ENCODE data around the gene AKAP9. TPM values are rescaled to one million over a fixed set of nuclear protein-coding genes. Genes with fewer than 3 reads are reported as not detected.
A peak's percentile ranks its signal among the peaks of the same experiment; 100 is the strongest.

The AKAP9 gene
- total and polyA plus RNA-seq, 9 of the 15 experiments (the other 6 are each of a cell fraction or from before 2014, with no cell fraction given) = 25.5 to 80.9 (median 46.3) TPM

DNA sequence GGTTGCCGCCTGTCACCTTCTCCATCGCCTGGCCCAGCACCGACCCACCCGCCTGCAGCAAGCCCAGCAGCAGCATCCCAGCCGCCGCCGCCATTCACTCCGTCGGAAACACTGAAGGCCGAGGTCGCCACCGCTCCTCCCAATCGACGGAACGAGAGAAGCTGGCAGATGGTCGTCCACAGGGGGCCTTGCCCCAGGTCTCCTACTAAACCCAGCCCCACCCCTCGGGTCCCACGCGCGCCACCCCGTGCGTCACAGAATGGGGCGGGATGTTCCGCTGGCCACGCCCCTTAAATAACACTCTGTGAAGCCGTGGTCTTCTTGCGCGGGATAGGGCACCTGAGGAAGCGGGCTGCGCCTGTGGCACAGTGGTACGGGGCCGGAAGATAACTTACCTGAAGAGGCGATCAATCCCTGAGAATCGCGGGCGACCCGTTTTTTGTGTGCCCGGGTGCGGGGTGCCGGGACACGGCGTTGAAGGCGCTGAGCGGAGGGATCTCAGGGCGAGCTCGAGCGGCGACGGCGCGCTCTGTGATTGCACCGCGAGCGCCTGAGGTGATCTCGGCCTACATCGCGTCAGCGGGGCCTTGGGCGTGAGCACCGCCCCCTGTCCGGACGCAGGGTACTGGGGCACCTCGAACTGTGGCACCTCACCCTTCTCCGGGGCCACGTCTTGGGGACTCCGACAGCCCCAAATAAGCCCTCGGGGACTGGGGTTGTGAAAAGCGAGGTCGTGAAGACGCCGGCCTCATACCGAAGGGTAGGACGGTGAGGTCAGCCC is 193.8 kb downstream of the AKAP9 start, which contains the start of gene CYP51A1 (continued):
- TF ChIP-seq, protein P1, sequence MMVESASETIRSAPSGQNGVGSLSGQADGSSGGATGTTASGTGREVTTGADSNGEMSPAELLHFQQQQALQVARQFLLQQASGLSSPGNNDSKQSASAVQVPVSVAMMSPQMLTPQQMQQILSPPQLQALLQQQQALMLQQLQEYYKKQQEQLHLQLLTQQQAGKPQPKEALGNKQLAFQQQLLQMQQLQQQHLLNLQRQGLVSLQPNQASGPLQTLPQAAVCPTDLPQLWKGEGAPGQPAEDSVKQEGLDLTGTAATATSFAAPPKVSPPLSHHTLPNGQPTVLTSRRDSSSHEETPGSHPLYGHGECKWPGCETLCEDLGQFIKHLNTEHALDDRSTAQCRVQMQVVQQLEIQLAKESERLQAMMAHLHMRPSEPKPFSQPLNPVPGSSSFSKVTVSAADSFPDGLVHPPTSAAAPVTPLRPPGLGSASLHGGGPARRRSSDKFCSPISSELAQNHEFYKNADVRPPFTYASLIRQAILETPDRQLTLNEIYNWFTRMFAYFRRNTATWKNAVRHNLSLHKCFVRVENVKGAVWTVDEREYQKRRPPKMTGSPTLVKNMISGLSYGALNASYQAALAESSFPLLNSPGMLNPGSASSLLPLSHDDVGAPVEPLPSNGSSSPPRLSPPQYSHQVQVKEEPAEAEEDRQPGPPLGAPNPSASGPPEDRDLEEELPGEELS (CRISPR knock-in tag; IDR thresholded peaks at IDR 0.05; ENCODE audit: borderline replicate concordance) = peak; percentile 69
- TF ChIP-seq MYBL2 (IDR thresholded peaks at IDR 0.05; ENCODE audit: low read depth) = no peak; the same call in 1 of the 2 replicates
- no peak for TF ChIP-seq MYBL2 (CRISPR knock-in tag; IDR thresholded peaks at IDR 0.05; ENCODE audit: borderline replicate concordance)
- TF ChIP-seq U2AF1 (optimal IDR thresholded peaks at IDR 0.05; ENCODE audit: low read depth, low read length) = peak; percentile 62
- TF ChIP-seq, protein P2, sequence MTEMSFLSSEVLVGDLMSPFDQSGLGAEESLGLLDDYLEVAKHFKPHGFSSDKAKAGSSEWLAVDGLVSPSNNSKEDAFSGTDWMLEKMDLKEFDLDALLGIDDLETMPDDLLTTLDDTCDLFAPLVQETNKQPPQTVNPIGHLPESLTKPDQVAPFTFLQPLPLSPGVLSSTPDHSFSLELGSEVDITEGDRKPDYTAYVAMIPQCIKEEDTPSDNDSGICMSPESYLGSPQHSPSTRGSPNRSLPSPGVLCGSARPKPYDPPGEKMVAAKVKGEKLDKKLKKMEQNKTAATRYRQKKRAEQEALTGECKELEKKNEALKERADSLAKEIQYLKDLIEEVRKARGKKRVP (CRISPR knock-in tag; IDR thresholded peaks at IDR 0.05) = 0 out of 2 replicates have a peak, but pooled peaks have one; percentile 23
- TF ChIP-seq EHMT2 (IDR thresholded peaks at IDR 0.05) = no peak
- 0 out of 2 replicates have a peak, but pooled peaks have one; percentile 27 for TF ChIP-seq CEBPB (tag; IDR thresholded peaks at IDR 0.05)
- no peak for TF ChIP-seq ZNF121 (CRISPR knock-in tag; conservative IDR thresholded peaks at IDR 0.05)
- TF ChIP-seq NFE2L1 (tag; IDR thresholded peaks at IDR 0.05; ENCODE audit: borderline replicate concordance, low read depth) = no peak
- no peak for TF ChIP-seq ZFP36 (IDR thresholded peaks at IDR 0.05; ENCODE audit: low read depth, low read length, partially characterized antibody)
- TF ChIP-seq SAFB2 (IDR thresholded peaks at IDR 0.05; ENCODE audit: borderline replicate concordance, low read depth, low read length, severe bottlenecking) = no peak
- no peak for TF ChIP-seq GABPB2 (CRISPR knock-in tag; conservative IDR thresholded peaks at IDR 0.05)
- peak; percentile 45 for TF ChIP-seq NR3C1 (CRISPR knock-in tag; IDR thresholded peaks at IDR 0.05)
- TF ChIP-seq, protein P3, sequence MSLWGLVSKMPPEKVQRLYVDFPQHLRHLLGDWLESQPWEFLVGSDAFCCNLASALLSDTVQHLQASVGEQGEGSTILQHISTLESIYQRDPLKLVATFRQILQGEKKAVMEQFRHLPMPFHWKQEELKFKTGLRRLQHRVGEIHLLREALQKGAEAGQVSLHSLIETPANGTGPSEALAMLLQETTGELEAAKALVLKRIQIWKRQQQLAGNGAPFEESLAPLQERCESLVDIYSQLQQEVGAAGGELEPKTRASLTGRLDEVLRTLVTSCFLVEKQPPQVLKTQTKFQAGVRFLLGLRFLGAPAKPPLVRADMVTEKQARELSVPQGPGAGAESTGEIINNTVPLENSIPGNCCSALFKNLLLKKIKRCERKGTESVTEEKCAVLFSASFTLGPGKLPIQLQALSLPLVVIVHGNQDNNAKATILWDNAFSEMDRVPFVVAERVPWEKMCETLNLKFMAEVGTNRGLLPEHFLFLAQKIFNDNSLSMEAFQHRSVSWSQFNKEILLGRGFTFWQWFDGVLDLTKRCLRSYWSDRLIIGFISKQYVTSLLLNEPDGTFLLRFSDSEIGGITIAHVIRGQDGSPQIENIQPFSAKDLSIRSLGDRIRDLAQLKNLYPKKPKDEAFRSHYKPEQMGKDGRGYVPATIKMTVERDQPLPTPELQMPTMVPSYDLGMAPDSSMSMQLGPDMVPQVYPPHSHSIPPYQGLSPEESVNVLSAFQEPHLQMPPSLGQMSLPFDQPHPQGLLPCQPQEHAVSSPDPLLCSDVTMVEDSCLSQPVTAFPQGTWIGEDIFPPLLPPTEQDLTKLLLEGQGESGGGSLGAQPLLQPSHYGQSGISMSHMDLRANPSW (CRISPR knock-in tag; IDR thresholded peaks at IDR 0.05) = no peak
- TF ChIP-seq POU5F1 (IDR thresholded peaks at IDR 0.05; ENCODE audit: borderline replicate concordance, low read depth, low read length, partially characterized antibody) = no peak
- peak; percentile 98 for TF ChIP-seq POLR2G (IDR thresholded peaks at IDR 0.05; ENCODE audit: low read depth, low read length)
- no peak for TF ChIP-seq ZNF140 (CRISPR knock-in tag; IDR thresholded peaks at IDR 0.05)
- no peak for TF ChIP-seq FOXA1 (IDR thresholded peaks at IDR 0.05; ENCODE audit: borderline replicate concordance)
- peak; percentile 93 for TF ChIP-seq NR1H2 (CRISPR knock-in tag; IDR thresholded peaks at IDR 0.05)
- TF ChIP-seq ZBTB17 (CRISPR knock-in tag; IDR thresholded peaks at IDR 0.05) = peak; percentile 65
- no peak for TF ChIP-seq ETS2 (tag; IDR thresholded peaks at IDR 0.05; ENCODE audit: borderline replicate concordance, poor library complexity, severe bottlenecking)
